HEK293 (cell line): ENCODE measurements around the gene DOLK.

ENCODE experiments used
- REPIN1 ChIP-seq: fragments of 450-650 bp; formaldehyde crosslinking; IDR thresholded peaks from 2 replicates; pipeline ENCODE4 v1.5.1; 2017; ENCODE audit warnings: missing biosample characterization, missing genetic modification characterization, low read depth
- ZNF18 ChIP-seq: fragments of 450-650 bp; formaldehyde crosslinking; IDR thresholded peaks from 2 replicates; pipeline ENCODE4 v1.5.1; 2016; ENCODE audit warnings: missing biosample characterization, missing genetic modification characterization
- ZNF416 ChIP-seq: fragments of 450-650 bp; formaldehyde crosslinking; IDR thresholded peaks from 2 replicates; pipeline ENCODE4 v1.5.1; 2016; ENCODE audit warnings: missing biosample characterization, missing genetic modification characterization
- ZNF585B ChIP-seq: fragments of 450-650 bp; formaldehyde crosslinking; IDR thresholded peaks from 2 replicates; pipeline ENCODE4 v1.5.1; 2016; ENCODE audit warnings: missing biosample characterization, missing genetic modification characterization
- TF ChIP-seq, protein P1 (sequence below): fragments of 450-650 bp; IDR thresholded peaks from 2 replicates; pipeline ENCODE4 v1.5.1; 2018; ENCODE audit warnings: missing biosample characterization, mild to moderate bottlenecking, missing genetic modification characterization

The DOLK gene

GRCh38 chr9:128895556-128895955, 51.8 kb downstream of the DOLK start (continued):
- TF ChIP-seq REPIN1 (tag by site-specific recombination) (no peak), ZNF585B (no peak), ZNF416 (no peak), ZNF18 (tag by site-specific recombination) (no peak)
- TF ChIP-seq, protein P1, sequence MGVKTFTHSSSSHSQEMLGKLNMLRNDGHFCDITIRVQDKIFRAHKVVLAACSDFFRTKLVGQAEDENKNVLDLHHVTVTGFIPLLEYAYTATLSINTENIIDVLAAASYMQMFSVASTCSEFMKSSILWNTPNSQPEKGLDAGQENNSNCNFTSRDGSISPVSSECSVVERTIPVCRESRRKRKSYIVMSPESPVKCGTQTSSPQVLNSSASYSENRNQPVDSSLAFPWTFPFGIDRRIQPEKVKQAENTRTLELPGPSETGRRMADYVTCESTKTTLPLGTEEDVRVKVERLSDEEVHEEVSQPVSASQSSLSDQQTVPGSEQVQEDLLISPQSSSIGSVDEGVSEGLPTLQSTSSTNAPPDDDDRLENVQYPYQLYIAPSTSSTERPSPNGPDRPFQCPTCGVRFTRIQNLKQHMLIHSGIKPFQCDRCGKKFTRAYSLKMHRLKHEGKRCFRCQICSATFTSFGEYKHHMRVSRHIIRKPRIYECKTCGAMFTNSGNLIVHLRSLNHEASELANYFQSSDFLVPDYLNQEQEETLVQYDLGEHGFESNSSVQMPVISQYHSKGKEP, result peak; percentile 50; the same call in 1 of the 2 replicates
